ENCODE results near the gene UBALD1. TPM values are rescaled to one million over a fixed set of nuclear protein-coding genes. Genes with fewer than 3 reads are reported as not detected.
"Not testable (repeated sequence)": the region's sequence is repeated elsewhere in the genome, so short reads cannot be mapped to it uniquely, and the experiment has no call there.

UBALD1 gene
- polyA plus RNA-seq (ENCODE audit: insufficient read length in 4 of 4), result 10 to 100 TPM; 11.7 to 30.8 (median 14.2) TPM

DNA sequence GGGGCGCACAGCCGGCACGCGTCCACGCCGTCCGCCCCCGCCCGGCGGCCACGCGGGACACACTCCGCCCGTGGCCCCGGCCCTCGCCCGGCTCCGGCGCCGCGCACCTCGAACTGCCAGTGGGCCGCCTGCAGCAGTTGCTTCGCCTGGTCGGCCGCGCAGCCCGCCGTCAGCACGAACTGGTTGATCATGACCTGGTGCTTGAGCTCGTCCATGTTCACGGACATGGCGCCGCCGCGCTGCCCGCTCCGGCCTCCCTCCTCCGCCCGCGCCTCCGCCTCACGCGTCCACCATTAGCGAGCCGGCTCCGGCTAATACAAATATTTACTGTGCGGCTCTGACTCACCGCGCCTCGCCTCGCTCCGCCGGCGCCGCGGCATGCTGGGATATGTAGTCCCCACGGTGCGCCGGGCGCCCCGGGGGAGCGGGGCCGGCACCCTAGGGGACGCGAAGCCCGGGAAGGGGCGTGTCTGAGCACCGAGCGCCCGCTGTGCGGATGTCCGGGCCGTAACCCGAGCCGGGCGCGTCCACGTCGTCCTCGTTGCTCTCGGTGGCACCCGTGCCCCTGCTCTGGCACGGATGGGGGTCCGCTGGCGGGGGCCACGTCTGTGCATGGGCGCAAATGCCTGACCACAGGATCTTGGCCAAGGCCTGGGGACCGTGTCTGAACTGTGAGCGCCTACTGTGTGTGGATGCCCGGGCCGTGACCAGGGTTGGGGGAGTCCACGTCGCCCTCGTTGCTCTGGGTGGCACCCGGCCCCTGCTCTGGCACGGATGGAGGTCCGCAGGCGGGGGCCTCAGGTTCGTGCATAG lies at the start of gene UBALD1:
Gene UBALD1, minus strand, starts transcription at position 318 of the 813 bp plus-strand sequence. Its CDS starts 91 bp downstream, at position 227.
- peak in 3 of 4 donors; percentile 60 to 68 (median 67) for DNase-seq (ENCODE audit: low read depth in 4 of 4, low spot score in 3 of 4)

DNA sequence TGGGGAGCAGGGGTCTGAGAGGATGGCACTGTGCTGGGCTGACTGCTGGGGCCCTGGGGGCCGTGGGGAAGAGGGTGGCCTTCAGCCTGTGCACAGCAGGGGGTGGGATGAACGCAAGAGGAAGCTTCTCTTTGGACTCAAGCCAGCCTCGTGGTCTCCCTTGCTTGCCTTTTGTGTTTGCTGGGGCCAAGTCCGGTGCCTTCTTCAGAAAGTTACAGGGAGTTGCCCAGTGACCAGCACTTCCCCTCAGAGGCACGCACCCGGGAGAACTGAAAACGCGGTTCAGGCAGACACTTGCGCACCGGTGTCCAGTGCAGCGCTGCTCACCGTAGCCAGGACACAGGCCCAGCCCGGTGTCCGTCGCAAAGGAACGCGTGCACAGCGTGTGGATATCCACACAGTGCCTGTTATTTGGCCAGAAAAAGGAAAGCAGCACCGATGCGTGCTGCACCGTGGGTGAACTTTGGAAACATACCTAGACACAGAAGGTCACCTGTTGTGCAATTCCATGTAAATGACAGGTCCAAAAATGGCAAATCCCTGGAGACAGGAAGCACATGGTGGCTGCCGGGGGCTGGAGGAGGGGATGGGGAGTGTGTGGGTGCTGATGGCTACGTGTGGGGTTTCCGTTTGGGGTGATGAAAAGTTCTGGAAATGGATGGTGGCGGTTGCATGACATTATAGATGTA lies 49.2 kb upstream of the UBALD1 start:
- DNase-seq (ENCODE audit: low read depth in 4 of 4, low spot score in 3 of 4), result no peak

DNA sequence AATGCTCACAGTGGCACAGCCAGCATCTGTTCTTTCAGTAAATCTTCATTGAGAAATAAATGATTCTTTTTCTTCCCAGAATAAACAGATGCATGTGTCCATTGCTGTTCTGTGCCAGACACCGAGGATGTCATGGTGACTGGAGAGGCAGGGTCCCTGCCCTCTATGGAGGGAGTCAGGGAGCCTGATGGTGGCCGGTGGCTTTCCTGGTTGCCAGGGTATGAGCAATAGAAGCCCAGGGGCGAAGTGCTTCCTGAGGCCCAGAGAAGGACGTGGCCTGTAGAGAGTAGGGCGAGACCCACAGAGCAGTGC lies 48.7 kb upstream of the UBALD1 start:
- no peak for DNase-seq (ENCODE audit: low read depth in 4 of 4, low spot score in 3 of 4)

DNA sequence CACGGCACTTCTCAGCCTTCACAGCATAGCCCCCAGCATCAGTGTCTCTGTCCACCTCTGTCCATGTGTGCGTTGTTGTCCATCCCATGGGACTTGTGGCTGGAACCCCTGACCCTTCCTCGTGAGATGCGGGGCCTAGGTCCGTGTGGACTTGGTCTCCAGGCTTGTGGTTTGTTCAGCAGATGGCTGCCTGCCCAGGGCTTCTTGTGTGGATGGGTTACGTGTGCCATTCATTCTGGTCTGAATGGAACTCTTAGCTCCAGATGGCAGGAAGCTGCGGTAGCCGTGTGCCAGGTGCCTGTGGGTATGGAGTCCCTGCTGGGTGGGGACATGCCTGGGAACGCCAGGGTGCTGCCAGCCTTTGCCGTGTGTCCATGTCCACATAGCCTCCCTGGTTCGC lies 47.0 kb upstream of the UBALD1 start:
- no peak for DNase-seq (ENCODE audit: low read depth in 4 of 4, low spot score in 3 of 4)

DNA sequence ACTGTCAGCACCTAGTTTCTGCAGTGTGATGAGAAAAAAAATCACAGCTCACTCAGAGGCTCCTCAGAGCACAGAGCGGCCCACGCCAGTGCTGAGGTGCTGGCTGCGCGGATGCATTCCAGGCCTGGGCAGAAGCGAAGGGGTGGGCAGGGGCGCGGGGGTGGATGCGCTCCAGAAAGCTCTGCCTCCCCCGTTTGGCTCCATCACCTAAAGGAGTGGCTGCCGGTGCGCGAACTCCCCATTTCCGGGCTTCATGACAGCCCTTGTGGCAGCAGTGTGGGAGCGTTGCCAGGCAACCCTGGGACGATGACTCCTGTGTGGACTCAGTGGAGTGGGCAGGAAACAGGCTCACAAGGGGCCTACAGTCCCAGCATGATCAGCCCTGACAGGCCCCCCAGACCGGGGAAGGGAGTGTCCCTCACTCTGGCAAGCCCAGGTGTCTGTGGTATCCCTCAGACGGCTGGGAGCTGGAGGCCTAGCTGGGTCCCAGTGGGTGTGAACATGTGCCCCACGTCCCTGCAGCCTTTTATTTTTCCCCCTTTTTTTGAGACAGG lies 45.8 kb upstream of the UBALD1 start:
- DNase-seq (ENCODE audit: low read depth in 4 of 4, low spot score in 3 of 4), result peak; percentile 51 to 76 (median 66)

DNA sequence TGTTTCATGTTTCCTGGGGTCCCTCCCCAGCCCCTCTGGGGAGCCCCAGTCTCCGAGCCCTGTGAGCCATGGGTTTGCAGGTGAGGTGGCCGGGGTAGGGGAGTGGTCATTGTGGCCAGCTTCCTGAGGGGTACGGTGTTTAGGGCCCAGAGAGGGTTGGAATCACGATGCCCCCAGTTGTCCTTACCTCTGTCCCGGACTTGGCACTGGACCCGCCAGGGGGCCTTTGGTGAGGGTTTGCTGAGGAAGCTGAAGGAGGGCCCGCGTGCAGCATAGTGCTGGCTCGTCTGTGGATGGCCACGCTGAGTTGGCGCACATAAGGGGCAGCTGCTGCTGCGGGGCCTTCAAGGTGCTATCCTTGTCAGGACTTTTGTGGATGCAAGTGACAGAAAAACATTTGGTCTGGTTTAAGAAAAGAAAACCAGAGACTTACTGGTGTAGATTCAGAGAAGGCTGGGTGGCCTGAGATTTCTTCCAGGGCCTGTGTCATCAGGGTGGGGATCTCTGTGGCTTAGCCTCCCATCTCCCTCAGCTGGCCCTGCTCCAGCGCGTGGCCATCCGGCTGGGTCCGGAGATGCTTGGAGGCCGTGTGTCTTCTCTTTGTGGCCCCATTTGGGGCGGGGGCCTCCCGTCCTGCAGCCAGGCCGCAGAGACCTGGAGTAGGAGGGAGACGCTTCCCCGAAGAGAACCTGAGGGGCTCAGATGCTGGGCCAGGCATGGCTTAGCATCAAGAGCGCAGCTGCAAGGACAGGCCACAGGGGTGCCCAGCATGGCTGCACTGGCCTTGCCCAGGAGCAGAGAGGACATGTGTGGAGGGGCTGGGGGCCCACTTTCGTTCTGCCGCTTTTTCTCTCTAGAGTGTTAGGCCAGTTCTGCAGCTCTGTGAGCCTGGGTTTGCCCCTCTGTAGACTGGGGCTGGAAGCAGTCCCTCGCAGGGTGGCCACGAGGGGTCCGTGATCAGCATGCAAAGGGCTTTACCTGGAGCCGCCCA lies 45.0 kb upstream of the UBALD1 start:
- no peak for DNase-seq (ENCODE audit: low read depth in 4 of 4, low spot score in 3 of 4)

DNA sequence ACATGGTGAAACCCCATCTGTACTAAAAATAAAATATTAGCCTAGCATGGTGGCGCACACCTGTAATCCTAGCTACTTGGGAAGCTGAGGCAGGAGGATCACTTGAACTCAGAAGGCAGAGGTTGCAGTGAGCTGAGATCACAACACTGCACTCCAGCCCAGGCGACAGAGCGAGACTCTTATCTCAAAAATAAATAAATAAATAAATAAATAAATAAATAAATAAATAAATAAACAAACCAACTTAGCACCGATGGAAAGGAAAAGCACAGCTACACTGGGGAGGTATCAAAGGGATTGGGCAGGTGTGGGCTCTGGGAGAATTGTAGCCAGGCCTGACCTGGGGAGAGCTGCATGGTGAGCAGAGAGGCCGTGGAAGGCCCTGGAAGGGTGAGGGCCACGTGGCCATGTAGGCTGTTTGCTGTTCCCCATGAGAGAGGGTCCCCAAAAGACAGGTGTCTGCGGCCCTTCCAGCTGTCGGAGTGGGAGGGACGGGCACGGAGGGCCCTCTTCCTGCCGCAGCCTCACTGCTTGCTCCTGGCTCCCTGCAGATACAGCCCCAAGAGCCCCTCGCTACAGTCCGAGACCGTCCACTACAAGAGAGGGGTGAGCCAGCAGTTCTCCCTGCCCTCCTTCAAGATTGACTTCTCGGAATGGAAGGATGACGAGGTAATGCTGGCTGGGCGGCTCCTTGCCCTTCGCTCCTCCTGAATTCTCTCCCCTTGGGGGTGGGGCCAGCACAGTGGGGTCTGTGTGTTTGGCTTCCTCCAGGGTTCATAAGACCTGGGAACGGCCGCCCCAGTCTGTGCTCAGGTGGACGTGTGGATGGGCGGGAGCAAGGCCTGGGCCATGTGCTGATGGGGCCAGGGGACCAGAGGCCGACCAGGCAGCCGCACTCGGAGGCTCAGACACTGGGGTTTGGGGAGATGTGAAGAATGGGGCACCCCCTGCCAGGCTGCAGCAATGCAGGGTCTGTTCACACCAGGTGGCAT lies 42.3 kb upstream of the UBALD1 start:
- DNase-seq (ENCODE audit: low read depth in 4 of 4, low spot score in 3 of 4), result no peak

DNA sequence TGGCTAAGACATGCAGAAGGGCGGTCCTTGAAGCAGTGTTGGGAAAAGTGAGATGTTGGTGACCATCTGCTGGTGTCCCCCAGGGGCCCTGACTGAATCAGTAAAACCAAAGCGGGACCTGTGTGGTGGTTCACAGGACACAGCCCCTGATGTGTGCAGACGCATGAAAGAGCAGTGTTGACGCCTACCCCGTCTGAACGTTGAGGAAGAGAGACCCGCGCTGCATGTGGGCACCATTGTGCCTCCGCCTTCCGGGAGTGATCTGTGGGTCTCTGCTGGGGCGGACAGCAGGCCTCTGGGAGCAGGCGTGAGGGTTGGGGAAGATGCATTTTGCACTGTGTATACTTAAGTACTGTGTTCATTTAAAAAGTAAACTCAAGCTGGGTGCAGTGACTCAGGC lies 41.5 kb upstream of the UBALD1 start:
- DNase-seq (ENCODE audit: low read depth in 4 of 4, low spot score in 3 of 4), result no peak

DNA sequence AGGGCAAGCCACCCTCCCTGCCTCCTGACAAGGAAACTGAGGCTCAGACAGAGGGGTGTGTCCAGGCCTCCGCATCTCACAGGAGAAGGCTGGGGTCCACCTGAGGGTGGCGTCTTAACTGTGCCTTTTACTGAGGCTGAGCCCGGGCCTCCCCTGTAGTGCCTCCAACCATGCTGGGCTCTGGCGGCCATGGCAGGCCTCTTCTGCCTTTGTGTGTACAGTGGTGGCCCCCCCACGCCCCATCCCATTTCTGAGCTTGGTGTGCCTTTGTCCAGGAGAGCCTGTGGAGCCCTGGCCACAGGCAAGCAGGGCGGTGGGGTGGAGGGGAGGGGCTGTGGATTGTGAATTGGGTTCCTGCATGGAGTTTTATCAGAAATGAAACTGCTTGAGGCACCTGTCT lies 41.1 kb upstream of the UBALD1 start:
- DNase-seq (ENCODE audit: low read depth in 4 of 4, low spot score in 3 of 4), result no peak

DNA sequence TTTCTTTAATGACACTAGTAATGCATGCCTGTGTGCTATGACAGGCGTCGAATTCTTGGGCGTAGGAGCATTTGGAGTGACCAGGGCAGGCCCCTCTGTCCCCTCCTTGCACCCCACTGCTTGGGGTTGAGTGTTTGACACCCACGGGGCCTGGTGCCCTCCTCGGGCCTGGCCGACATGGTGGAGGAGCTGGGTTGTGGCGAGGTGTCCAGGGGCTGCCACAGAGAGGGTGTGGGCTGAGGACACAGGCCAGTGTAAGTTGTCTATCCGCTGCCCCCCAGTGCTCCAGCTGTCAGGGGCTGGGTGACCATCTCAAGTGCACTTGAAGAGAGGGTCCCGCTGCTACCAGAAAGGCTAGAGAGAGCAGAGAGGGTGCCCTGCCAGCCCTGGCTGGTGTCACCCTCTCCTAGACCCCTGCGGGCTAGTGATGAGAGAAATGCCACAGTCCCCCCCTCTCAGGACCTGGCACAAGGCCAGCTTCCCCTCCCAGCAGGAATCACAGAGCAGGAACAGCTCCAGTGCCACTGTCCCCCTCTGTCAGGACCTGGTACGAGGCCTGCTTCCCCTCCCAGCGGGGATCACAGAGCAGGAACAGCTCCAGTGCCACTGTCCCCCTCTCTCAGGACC lies 40.4 kb upstream of the UBALD1 start:
- DNase-seq (ENCODE audit: low read depth in 4 of 4, low spot score in 3 of 4), result no peak

DNA sequence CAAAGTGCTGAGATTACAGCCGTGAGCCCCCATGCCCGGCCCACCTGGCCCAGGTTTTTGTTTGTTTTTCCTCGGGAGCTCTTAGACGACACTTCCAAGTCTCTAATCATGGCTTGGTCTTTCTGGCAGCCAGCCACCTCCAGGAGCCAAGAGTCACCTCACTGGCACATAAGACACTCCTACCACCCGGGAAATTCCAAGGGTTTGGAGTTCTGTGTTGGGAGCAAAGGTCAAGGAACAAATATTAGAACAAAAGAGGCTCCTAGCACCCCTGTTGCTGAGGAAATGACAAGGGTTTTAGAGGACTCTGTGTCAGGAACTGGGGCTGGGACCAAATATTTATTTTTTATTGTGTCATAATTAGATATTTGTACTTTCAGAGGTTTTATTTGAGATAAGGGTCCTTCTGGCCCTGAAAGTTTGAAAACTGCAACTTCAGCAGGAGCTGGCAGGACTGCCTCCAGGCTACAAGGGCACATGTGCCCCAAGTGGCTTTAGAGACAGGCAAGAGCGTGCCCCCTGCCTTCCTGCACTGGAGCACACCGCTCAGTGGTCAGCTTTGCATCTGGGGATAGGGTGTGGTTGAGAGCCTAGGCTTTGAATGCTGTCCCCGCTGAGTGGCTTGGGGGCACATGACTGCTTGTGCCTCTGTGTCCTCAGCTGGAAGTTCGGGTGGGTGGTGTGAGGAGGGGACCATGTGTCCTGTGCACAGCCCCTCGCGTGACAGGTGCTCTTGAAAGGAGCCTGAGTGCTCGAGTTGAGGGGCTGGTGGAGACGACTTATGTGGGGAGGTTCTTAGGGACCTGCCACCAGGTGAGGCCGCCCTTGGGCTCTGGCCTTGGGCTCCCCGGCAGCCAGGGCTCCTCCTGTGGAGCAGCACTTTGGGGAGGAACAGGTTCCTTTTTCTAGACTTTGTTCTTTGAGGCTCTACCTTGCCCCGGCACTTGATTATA lies 39.6 kb upstream of the UBALD1 start:
- DNase-seq (ENCODE audit: low read depth in 4 of 4, low spot score in 3 of 4), result no peak

DNA sequence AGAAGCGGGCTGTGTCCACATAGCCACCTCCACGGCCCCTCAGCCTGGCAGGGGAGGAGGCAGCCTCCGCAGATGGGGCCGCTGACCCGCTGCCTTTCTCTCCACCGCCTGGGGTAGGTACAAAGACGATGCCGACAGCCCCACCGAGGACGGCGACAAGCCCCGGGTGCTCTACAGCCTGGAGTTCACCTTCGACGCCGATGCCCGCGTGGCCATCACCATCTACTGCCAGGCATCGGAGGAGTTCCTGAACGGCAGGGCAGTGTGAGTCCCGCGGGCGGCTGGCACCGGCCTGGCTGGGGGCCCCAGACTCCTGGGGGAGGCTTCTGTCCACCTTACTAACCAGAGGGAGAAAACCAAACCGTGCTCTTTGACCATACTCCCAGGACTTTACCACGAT lies 37.9 kb upstream of the UBALD1 start:
- no peak for DNase-seq (ENCODE audit: low read depth in 4 of 4, low spot score in 3 of 4)

DNA sequence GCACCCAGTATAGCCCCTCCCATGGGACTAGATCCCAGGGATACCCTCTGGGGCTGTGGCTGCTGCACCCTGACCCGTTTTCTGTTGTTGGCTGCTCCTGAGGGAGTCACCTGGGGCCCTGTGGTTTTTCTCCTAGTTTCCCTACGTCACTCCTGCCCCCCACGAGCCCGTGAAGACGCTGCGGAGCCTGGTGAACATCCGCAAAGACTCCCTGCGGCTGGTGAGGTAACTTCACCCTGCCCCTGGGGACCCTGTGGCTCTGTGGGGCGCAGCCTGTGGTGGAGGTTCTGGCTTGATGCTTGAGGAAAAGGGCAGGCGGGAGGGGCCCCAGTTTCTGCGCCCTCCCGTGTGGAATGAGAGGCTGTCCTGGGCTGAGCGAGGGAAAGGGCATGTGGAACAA lies 37.1 kb upstream of the UBALD1 start:
- no peak for DNase-seq (ENCODE audit: low read depth in 4 of 4, low spot score in 3 of 4)

DNA sequence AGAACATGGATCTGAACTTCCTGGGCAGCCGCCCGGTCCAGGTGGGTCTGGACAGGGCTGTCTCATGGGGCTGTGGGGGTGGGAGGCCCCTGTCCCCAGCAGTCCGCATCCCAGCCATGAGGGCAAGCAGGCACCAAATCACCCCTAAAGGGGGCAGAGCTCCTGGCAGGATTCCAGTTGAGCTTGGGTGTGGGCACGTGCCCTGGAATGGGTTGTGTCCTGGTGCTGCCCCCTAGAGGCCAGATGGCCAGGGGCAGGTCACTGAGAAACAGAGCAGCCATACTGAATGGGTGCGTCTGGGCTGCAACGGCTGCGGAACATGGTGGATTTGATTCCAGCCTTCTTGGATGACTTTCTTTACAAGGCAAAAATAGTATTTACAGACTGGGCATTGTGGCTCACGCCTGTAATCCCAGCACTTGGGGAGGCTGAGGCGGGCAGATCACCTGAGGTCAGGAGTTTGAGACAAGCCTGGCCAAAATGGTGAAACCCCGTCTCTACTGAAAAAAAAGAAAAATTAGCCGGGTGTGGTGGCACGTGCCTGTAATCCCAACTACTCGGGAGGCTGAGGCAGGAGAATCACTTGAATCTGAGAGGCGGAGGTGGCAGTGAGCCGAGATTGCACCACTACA lies 35.9 kb upstream of the UBALD1 start:
- not testable (repeated sequence) for DNase-seq (ENCODE audit: low read depth in 4 of 4, low spot score in 3 of 4)

DNA sequence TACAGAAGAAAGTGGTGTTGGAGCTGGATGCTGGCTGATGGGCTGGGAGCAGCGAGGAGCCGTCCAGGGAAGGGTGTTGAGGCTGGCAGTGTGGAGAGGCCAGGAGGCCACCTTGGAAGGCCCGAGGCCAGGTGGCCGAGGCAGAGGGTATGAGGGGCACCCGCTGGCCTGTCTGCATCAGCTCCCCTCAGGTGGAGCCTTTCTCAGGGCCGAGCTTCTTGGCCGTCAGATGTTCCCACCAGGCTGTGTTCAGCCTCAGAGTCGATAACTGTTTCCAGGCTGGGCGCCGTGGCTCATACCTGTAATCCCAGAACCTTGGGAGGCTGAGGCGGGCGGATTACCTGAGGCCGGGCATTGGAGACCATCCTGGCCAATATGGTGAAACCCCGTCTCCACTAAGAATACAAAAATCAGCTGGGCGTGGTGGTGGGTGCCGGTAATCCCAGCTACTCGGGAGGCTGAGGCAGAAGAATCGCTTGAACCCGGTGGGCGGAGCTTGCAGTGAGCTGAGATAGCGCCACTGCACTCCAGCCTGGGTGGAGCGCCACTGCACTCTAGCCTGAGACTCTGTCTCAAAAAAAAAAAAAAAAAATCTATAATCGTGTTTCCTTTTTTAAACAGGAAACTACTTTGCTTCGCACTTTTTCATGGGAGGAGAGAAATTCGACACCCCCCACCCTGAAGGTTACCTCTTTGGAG lies 35.2 kb upstream of the UBALD1 start:
- DNase-seq (ENCODE audit: low read depth in 4 of 4, low spot score in 3 of 4), result no peak

DNA sequence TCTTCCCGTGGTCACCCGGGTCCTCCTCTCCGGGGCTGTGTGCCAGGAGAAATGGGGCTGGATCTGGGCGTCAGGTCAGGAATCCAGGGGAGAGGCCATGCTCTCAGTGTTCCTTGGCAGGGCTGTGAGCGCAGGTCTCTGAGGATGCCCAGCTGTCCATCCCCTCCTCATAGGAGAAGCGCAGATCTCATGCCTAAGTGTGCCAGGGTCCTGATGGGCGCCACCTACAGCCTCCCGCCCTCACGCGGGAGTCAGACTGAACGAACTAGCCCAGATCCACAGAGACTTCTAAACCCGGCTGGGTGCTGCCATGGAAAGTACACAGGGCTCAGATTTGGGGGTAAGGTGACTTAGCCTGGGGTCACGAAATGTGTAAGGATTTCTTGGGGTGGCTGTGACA lies 34.2 kb upstream of the UBALD1 start:
- no peak for DNase-seq (ENCODE audit: low read depth in 4 of 4, low spot score in 3 of 4)

DNA sequence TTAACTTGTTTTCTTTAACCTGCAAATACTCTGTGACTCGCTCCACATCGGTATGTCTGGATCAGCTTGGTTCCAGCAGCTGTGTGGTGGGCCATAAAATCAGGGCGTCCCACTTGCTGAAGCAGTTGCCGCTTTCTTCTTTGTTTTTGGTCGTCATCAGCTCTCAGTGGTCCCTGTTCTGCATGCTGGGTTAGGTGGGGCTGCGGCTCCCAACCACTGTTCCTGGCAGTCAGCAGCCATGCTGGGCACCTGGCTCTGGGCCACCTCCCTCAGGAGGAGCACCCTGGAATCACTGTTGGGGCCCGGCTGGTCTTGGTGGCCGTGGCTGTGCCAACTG lies 32.9 kb upstream of the UBALD1 start:
- no peak for DNase-seq (ENCODE audit: low read depth in 4 of 4, low spot score in 3 of 4)
